ENCODE results near the gene DPY19L1.

- no peak for TF ChIP-seq CTCF (IDR thresholded peaks at IDR 0.05)
- no peak for TF ChIP-seq ESRRA (CRISPR knock-in tag; IDR thresholded peaks at IDR 0.05; ENCODE audit: borderline replicate concordance)
- TF ChIP-seq NFYB (CRISPR knock-in tag; conservative IDR thresholded peaks at IDR 0.05; ENCODE audit: low read depth): no peak
- no peak for TF ChIP-seq USF2 (CRISPR knock-in tag; IDR thresholded peaks at IDR 0.05)
- no peak for TF ChIP-seq MLX (CRISPR knock-in tag; IDR thresholded peaks at IDR 0.05)
- no peak for TF ChIP-seq FOXP1 (CRISPR knock-in tag; IDR thresholded peaks at IDR 0.05; ENCODE audit: borderline replicate concordance)
- no peak for TF ChIP-seq SP1 (CRISPR knock-in tag; conservative IDR thresholded peaks at IDR 0.05)
- no peak for TF ChIP-seq ZNF532 (CRISPR knock-in tag; IDR thresholded peaks at IDR 0.05; ENCODE audit: borderline replicate concordance)
- no peak for TF ChIP-seq ZSCAN18 (CRISPR knock-in tag; IDR thresholded peaks at IDR 0.05)
- TF ChIP-seq ATF2 (CRISPR knock-in tag; IDR thresholded peaks at IDR 0.05; ENCODE audit: borderline replicate concordance, low read depth): no peak
- no peak for TF ChIP-seq HMGXB4 (CRISPR knock-in tag; IDR thresholded peaks at IDR 0.05)
- TF ChIP-seq CREM (CRISPR knock-in tag; IDR thresholded peaks at IDR 0.05): no peak
- no peak for TF ChIP-seq JUN (CRISPR knock-in tag; IDR thresholded peaks at IDR 0.05)
- no peak for TF ChIP-seq ZNF317 (CRISPR knock-in tag; IDR thresholded peaks at IDR 0.05; ENCODE audit: borderline replicate concordance, low read depth)
Observed at GRCh38 chr7:35003679-35004303, 33.5 kb downstream of the DPY19L1 start.
